H1 (cell line): ENCODE measurements around the gene RPL41. TPM values are rescaled to one million over a fixed set of nuclear protein-coding genes. Genes with fewer than 3 reads are reported as not detected.
A peak's percentile ranks its signal among the peaks of the same experiment; 100 is the strongest.

Experiments
- ASH2L ChIP-seq: fragments of 200-600, 300-600 bp; sonication (generic); IDR thresholded peaks from one replicate; pipeline ENCODE4 v1.7.1; 2017; ENCODE audit warnings: low read length
- ATF3 ChIP-seq: IDR thresholded peaks from 2 replicates; pipeline ENCODE4 v1.6.1; 2011; ENCODE audit warnings: low read depth, mild to moderate bottlenecking, low read length; ENCODE audit not compliant: insufficient read depth
- BCL11A ChIP-seq, 2 experiments: IDR thresholded peaks; one replicate each; pipeline ENCODE4 v1.6.1; 2011; ENCODE audit warnings: low read depth in 2 of 2, low read length in 2 of 2, mild to moderate bottlenecking in 2 of 2
- BRCA1 ChIP-seq: IDR thresholded peaks from 2 replicates; pipeline ENCODE4 v1.6.1; 2012; ENCODE audit warnings: low read depth, low read length, improper control_type of control experiment
- CBX8 ChIP-seq: fragments of 300-800, 300-1000 bp; sonication (generic); IDR thresholded peaks from 2 replicates; pipeline ENCODE4 v1.7.1; 2016; ENCODE audit warnings: low read depth, low read length, borderline replicate concordance
- CHD1 ChIP-seq: IDR thresholded peaks from 2 replicates; pipeline ENCODE4 v1.6.1; 2012; ENCODE audit warnings: low read depth, low read length, improper control_type of control experiment
- E2F6 ChIP-seq: IDR thresholded peaks from 2 replicates; pipeline ENCODE4 v1.6.1; 2012; ENCODE audit warnings: inconsistent platforms
- EGR1 ChIP-seq: IDR thresholded peaks from 2 replicates; pipeline ENCODE4 v1.6.1; 2011; ENCODE audit warnings: low read depth, low read length, borderline replicate concordance
- EP300 ChIP-seq, 2 experiments: IDR thresholded peaks; 1 replicate in 1 of 2; 2 replicates in 1 of 2; pipeline ENCODE4 v1.6.1; 2011 to 2012; ENCODE audit warnings: low read depth in 2 of 2, low read length in 2 of 2, mild to moderate bottlenecking in 2 of 2, borderline replicate concordance in 1 of 2, inconsistent platforms in 1 of 2, moderate library complexity in 1 of 2
- FOSL1 ChIP-seq: IDR thresholded peaks from 2 replicates; pipeline ENCODE4 v1.6.1; 2011; ENCODE audit warnings: mild to moderate bottlenecking, low read depth, low read length, moderate library complexity; ENCODE audit not compliant: insufficient read depth
- KDM1A ChIP-seq: fragments of 200-600, 300-600 bp; sonication (generic); IDR thresholded peaks from 2 replicates; pipeline ENCODE4 v1.7.1; 2016; ENCODE audit warnings: mild to moderate bottlenecking, low read length, borderline replicate concordance
- MAFK ChIP-seq: IDR thresholded peaks from 2 replicates; pipeline ENCODE4 v1.6.1; 2012; ENCODE audit warnings: low read depth, mild to moderate bottlenecking, improper control_type of control experiment, low read length
- MAX ChIP-seq: IDR thresholded peaks from 2 replicates; pipeline ENCODE4 v1.6.1; 2012; ENCODE audit warnings: inconsistent platforms
- NANOG ChIP-seq: IDR thresholded peaks from 2 replicates; pipeline ENCODE4 v1.6.1; 2011; ENCODE audit warnings: low read length, low read depth, mild to moderate bottlenecking, inconsistent platforms; ENCODE audit not compliant: insufficient read depth, poor library complexity, severe bottlenecking
- POU5F1 ChIP-seq: IDR thresholded peaks from 2 replicates; pipeline ENCODE4 v1.6.1; 2011; ENCODE audit warnings: low read depth, mild to moderate bottlenecking, low read length, moderate library complexity
- RBBP5 ChIP-seq: IDR thresholded peaks from 2 replicates; pipeline ENCODE4 v1.7.1; 2012; ENCODE audit warnings: low read depth, mild to moderate bottlenecking, inconsistent platforms, low read length, moderate library complexity, borderline replicate concordance
- RFX5 ChIP-seq: IDR thresholded peaks from 2 replicates; pipeline ENCODE4 v1.6.1; 2011; ENCODE audit warnings: low read depth, low read length, improper control_type of control experiment, borderline replicate concordance
- SIN3A ChIP-seq, 2 experiments: IDR thresholded peaks in 1 of 2; conservative IDR thresholded peaks in 1 of 2; 2 replicates each; pipeline ENCODE4 v1.6.1; 2011 to 2012; ENCODE audit warnings: low read length in 2 of 2, improper control_type of control experiment in 1 of 2, low read depth in 1 of 2, mild to moderate bottlenecking in 1 of 2
- SIX5 ChIP-seq: IDR thresholded peaks from 2 replicates; pipeline ENCODE4 v1.6.1; 2011; ENCODE audit warnings: mild to moderate bottlenecking, low read depth, low read length
- SP4 ChIP-seq: IDR thresholded peaks from 2 replicates; pipeline ENCODE4 v1.6.1; 2012; ENCODE audit warnings: low read length, inconsistent platforms
- SRF ChIP-seq: IDR thresholded peaks from 2 replicates; pipeline ENCODE4 v1.6.1; 2011; ENCODE audit warnings: mild to moderate bottlenecking, low read depth, low read length, moderate library complexity
- TAF7 ChIP-seq: optimal IDR thresholded peaks from 2 replicates; pipeline ENCODE3; 2011; ENCODE audit warnings: low read depth, mild to moderate bottlenecking, inconsistent platforms, low read length, moderate library complexity, borderline replicate concordance
- polyA plus RNA-seq, 7 experiments: library from polyadenylated mRNA; depleted of rRNA in 3 of 7; stranded (reverse) in 5 of 7; unstranded in 2 of 7; fragments of >200 nt in 5 of 7; fragments of 200-250 nt in 2 of 7; gene quantifications; 1 replicate in 5 of 7; 2 replicates in 1 of 7; 4 replicates in 1 of 7; pipeline versions ENCODE4 v1.2.1 to v1.2.3, GENCODE V29; 2011 to 2013; ENCODE audit warnings: missing spikeins in 2 of 7, mixed read lengths in 2 of 7
- total RNA-seq: library from RNA; stranded (reverse); fragmentation: NEBNext Ultra II Directional; extraction: Animal tissue kit (Norgen Biotek cat#: 25700); gene quantifications from 2 replicates; pipeline ENCODE4 v1.2.1, GENCODE V29; 2021

The RPL41 gene
- total and polyA plus RNA-seq, 2 of the 8 experiments (the other 6 are each of a cell fraction or from before 2014, with no cell fraction given), result 4,440 to 16,488 TPM

GRCh38 chr12:56158029-56158925, 41.8 kb downstream of the RPL41 start, which contains the start of gene MYL6 (continued):
- peak; percentile 61 for TF ChIP-seq NANOG
- no peak for TF ChIP-seq SRF
- peak; percentile 98 for TF ChIP-seq TAF7
- no peak; the same call in 1 of the 2 replicates for TF ChIP-seq CHD1
- TF ChIP-seq FOSL1, result no peak
- TF ChIP-seq BCL11A (IDR thresholded peaks at IDR 0.05; ENCODE audit: low read depth in 2 of 2, low read length in 2 of 2), result no peak
- no peak for TF ChIP-seq CBX8
- TF ChIP-seq BRCA1, result no peak
- no peak for TF ChIP-seq SIX5
- no peak for TF ChIP-seq SP4
- no peak for TF ChIP-seq MAX
- no peak for TF ChIP-seq ASH2L
- TF ChIP-seq RFX5, result no peak
- TF ChIP-seq RBBP5, result no peak
- no peak for TF ChIP-seq POU5F1
- TF ChIP-seq EP300 (IDR thresholded peaks at IDR 0.05; ENCODE audit: borderline replicate concordance in 1 of 2, low read depth in 2 of 2, low read length in 2 of 2), result peak in 1 of 2 experiments; percentile 75; a peak in 2 of 3 replicates
- TF ChIP-seq SIN3A (conservative IDR thresholded peaks at IDR 0.05 in 1 of 2, IDR thresholded peaks at IDR 0.05 in 1 of 2; ENCODE audit: low read depth in 1 of 2, low read length in 2 of 2), result no peak; a peak in 2 of 4 replicates
- no peak for TF ChIP-seq ATF3
- TF ChIP-seq MAFK, result no peak
- no peak for TF ChIP-seq E2F6
- no peak for TF ChIP-seq KDM1A
- no peak for TF ChIP-seq EGR1
